Umbilical cord (tissue), 2 donors: ENCODE data around the gene DNAAF8. TPM values are rescaled to one million over a fixed set of nuclear protein-coding genes. Genes with fewer than 3 reads are reported as not detected.

Source experiments
- DNase-seq: peaks from one replicate; pipeline ENCODE4 v3.0.0-alpha.2; 2015; ENCODE audit warnings: low spot score
- total RNA-seq: library from RNA; depleted of rRNA; stranded (reverse); fragments of >200 nt; gene quantifications from one replicate; pipeline ENCODE4 v1.2.3, GENCODE V29; 2014; ENCODE audit warnings: low replicate concordance; ENCODE audit not compliant: insufficient read depth

The DNAAF8 gene
- total RNA-seq, 1 donor from 2014 or later = 0.24 TPM

DNA sequence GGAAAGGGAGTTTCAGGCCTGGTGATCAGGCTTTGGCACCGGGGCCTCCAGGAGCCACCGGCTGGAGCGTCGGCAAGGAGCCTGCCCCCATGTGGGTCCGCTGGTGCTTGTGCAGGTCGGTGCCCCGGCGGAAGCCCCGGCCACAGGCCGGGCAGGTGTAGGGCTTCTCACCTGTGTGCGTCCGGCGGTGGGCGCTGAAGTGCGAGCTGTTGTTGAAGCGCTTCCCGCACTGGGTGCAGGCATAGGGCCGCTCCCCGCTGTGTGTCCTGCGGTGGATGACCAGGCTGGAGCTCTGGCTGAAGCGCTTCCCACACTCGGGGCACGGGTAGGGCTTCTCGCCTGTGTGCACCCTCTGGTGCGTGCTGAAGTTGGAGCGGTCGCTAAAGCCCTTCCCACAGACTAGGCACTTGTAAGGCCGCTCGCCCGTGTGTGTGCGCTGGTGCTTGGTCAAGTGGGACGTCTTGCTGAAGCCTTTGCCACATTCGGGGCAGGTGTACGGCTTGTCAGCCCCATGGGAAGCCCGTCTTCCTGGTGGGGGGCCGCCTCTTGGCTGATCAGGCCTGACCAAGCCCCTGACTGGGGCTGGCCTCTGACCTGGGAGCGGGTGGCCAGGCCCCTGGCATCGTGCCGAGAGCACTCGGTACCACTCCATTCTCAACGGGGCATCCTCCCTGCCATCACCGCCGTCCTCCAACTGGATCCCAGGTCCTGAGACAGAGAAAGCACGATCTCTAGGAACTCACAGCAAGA, 18.2 kb downstream of the DNAAF8 start:
- DNase-seq = no peak

DNA sequence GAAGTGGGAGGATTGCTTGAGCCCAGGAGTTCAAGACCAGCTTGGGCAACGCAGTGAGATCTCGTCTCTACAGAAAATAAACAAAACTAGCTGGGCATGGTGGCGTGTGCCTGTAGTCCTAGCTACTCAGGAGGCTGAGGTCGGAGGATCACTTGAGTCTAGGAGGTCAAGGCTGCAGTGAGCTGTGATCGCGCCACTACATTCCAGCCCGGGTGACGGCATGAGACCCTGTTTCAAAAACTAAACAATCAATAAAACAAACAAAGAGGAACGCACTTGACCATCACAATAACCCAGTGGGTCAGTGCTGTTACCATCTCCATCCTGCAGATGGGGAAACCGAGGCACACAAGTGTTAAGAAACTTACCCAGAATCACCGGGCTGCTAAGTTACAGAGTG, 18.9 kb downstream of the DNAAF8 start:
- DNase-seq = no peak

DNA sequence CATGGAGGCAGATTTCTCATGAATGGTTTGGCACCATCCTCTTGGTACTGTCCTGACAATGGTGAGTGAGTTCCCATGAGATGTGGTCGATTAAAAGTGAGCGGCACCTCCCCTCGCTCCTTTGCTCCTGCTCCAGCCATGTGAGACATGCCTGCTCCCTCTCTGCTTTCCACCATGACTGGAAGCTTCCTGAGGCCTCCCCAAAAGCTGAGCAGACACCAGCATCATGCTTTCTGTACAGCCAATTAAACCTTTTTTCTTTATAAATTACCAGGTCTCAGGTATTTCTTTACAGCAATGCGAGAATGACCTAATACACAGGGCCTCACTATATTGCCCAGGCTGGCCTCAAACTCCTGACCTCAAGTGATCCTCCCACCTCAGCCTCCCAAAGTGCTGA, 20.5 kb downstream of the DNAAF8 start:
- no peak for DNase-seq

DNA sequence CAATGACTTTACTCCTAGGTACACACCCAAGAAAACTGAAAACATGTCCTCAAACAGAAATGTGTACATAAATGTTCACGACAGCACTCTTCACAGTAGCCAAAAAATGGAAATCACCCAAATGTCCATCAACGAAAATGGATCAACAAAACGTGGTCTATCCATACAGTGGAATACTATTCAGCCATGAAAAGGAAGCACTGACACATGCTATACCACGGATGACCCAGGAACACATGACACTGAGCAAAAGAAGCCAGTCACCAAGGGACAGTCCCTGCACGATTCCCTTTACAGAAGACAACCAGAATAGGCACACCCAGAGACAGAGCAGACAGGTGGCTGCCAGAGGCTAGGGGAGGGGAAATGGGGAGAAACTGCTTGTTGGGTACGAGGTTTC, 21.4 kb downstream of the DNAAF8 start:
- no peak for DNase-seq

DNA sequence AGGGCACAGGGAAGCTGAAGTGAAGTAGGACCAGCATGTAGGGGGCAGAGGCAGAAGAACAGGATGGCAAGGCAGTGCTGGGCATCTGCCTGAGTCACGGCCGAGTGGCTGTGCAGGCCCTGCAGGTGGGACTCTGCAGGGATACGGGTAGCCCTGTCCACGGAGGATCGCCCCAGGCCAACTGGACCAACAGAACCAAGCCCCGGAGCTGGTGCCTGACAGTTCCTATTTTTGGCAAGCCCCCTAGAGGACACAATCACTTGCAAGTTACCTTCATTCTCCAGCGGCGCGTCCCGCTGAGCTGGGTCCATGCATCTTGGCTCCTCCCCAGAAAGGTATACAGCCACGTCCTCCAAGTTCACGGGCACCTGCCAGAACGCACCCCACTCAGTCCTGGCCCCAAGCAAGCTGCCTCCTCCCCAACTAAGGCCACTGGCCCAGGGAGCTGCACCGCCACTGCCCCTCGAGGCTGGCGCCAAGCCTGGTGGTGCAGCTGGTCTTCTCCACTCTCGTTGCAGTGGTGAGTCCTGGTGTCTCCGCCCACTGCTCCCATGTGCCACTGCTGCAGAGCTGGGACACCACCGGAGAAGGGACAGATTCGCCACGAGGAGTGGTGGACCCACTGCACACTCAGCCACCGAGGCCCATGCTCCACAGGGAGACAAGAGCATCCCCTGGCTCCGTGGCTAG, 26.0 kb downstream of the DNAAF8 start:
- no peak for DNase-seq

DNA sequence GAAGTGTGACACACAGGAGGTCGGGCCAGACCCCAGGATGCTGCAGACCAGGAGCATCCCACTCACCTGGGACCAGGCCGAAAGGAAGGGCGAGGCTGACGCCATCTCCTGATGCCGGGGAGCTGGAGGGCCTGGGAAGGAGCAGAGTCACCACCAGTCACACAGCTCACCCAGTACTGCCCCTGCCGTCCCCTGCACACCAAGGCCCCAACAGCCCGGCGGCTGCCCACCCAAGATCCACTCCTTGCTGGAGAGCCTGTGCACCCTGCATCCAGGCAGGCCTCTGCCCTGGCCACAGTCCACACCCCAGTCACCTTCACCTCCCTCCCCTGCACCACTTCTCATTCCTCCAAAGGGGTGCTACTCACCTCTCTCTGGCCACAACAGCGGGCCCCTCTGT, 27.9 kb downstream of the DNAAF8 start:
- DNase-seq = no peak

DNA sequence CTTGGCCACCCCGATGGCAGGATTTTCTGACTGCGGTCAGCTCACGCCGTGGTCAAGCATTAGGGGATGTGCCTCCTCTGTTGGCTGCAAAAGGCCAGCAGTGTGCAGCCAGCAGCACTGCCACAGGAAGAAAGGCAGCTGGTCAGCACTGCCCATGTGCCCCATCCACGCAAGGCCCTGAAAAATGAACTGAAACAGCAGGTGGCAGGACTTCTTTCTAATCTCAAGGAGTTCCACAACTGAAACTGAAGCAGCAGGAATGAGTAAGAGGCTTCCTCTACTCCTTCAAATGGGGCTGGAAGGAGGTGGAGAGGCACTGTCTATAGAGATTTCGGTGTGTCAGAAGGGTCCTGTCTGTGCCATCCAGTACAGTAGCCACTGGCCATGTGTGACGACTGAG, 29.5 kb downstream of the DNAAF8 start:
- no peak for DNase-seq

DNA sequence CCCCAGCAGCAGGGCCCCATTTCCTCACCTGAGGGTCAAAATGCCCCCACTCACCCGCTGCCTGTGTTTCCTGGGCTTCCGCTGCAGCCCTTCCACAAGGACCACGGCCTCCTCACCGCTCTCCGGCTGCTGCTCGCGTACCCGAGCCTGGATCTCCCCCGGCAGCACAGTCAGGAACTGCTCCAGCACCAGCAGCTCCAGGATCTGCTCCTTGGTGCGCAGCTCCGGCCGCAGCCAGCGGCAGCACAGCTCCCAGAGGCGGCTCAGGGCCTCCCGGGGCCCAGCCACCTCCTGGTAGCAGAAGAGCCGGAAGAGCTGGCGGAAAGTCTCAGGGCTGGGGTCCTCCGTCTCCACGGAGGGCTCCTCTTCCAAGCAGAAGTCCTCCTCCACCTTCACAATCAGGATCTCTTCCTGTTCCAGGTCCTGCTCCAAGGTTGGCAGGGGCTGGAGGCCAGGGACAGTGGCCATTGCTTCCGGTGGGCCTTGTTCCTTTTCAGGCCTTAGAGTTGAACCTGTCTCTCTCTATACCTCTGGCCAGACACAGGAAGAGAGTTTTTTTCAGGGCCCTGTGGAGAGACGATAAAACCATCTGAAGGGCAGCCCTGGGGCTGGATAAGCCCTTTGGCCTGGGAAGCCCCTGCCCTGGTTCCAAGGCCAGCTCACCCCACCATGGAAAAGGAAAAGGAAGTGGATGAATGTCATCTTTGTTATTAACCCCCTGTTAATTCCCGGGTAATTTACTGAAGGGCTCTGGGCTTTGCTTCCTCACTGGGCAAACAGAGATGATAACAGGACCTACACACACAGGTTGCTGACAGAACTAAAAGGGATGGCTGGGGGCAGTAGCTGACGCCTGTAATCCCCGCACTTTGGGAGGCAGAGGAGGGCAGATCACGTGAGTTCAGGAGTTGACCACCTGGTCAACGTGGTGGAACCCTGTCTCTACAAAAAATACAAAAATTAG, 31.5 kb downstream of the DNAAF8 start:
- no peak for DNase-seq

DNA sequence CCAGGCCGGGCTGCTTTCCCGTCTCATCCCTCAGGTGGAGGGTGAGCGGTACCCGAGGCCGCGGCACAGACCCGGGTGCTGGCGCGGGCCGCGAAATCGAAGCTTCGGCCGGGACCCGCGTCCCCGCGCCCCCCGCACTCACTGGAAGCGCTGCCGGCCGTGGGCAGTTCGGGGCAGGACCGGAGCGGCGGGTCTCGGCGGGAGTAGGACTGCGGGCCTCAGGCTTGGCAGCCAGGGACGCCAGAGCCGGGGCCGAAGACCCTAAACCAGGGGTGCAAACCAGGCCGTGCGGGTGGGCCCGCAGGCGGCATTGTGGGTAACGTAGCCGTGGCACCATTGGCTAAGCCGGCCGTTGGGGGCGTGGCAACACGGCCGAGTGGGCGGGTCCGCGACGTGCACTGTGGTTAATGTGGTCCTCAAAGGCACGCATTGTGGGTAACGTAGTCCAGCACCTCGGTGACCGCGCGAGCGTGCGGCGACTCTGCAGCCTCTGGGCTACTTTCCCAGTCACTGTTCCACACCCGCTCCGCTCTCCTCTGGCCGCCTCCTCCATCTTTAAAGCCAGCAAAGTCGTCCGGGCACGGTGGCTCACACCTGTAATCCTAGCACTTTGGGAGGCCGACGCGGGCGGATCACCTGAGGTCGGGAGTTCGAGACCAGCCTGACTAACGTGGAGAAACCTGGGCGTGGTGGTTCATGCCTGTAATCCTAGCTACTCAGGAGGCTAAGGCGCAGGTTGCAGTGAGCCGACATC, 32.7 kb downstream of the DNAAF8 start, which contains the start of gene ZNF500:
Gene ZNF500, minus strand, starts transcription at position 288 of the 754 bp plus-strand sequence. CDS start 1,184 bp downstream, outside the sequence.
- DNase-seq = peak; percentile 97

DNA sequence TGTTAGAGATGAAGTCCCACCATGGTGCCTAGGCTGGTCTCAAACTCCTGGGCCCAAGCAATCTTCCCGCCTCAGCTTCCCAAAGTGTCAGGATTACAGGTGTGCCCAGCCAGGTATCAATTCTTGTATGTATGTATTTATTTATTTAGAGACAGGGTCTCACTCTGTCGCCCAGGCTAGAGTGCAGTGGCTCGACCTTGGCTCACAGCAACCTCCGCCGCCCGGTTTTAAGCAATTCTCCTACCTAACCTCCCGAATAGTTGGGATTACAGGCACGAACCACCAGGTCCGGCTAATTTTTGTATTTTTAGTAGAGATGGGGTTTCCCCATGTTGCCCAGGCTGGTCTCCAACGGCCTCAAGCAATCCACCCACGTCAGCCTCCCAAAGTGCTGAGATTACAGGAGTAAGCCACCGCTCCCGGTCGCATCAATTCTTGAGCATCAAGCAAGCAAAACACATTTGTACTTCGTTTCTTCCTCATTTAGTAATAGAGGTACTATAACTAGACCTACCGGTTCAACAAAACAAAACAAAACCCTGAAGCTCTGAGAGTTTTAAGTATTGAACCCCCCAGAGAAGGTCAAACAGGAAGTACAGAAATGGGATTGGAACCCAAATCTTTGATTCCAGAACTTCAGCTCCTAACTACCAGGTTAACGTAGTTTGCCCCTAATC, 33.7 kb downstream of the DNAAF8 start:
- no peak for DNase-seq

DNA sequence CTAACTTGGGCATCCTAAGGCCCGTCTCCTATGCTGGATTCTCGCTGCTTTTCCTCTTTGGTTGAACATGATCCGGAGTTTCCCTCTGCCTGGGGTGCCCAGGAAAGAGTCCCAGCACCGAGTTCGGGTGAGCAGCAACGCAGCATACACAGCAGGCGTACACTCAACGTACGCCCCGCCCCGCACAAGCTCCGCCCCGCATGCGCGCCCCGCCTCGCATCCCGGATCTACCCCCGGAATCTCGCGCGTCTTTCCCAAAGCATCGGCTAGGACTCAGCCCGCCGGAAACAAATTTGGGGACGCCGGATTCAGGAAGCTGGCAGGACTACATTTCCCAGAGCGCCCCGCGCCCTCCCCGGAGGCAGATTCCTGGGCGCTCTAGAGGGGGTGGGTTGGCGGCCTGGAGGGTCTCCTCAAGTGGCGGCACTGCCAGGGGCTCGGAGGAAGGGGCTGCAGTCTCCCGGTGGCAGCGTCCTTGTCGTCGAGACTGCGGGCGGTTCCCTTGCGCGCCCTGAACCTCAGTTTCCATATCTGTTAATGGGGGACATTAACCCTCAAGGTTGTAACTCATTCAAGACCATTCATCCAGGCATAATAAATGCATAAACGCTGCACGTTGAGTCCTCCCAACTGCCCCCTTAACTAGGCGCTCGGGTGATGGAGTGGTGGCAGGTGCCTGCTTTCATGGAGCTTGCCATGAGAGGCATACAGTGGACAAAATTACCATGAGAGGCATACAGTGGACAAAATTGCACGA, 34.4 kb downstream of the DNAAF8 start:
- peak; percentile 99 for DNase-seq

DNA sequence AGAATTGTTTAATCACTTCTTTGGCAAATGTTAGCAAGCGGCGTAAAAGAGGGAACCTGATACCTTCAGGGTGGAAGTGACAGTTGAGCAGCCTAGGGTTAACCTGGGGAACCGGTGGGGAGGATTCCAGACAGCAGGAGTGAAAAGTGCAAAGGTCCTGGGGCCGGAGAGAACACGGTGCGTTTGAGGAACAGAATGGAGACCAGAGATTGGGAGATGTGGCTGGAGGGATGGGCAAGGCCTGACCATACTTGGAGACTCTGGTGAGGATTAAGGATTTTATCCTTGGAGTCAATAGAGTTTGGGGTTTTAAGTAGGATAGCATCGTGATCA, 34.9 kb downstream of the DNAAF8 start:
- DNase-seq = no peak

DNA sequence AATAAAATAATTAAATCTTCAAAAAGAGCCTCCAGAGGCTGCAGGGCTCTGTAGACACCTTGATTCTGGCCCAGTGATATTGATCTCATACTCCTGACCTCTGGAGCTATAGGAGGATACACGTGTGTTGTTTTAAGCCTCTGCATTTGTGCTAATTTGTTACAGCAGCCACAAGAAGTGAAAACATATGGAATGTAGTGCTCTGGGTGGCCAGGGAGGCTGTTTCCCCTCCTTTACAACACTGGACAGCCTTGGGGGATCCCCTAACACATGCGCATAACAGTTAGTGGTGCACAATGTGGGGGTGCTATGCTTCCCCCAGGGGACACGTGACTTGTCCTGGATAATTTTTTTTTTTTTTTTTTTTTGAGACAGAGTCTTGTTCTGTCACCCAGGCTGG, 37.3 kb downstream of the DNAAF8 start:
- DNase-seq = no peak

DNA sequence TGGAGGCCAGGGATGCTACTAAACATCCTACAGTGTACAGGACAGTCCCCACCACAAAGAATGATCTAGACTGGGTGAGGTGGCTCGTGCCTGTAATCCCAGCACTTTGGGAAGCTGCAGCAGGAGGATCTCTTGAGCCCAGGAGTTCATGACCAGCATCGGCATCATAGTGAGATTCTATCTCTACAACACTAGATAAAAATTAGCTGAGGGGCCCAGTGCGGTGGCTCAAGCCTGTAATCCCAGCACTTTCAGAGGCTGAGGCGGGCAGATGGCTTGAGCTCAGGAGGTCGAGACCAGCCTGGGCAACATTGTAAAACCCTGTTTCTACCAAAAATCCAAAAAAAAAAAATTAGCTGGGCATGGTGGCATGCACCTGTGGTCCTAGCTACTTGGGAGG, 38.0 kb downstream of the DNAAF8 start:
- DNase-seq = no peak

DNA sequence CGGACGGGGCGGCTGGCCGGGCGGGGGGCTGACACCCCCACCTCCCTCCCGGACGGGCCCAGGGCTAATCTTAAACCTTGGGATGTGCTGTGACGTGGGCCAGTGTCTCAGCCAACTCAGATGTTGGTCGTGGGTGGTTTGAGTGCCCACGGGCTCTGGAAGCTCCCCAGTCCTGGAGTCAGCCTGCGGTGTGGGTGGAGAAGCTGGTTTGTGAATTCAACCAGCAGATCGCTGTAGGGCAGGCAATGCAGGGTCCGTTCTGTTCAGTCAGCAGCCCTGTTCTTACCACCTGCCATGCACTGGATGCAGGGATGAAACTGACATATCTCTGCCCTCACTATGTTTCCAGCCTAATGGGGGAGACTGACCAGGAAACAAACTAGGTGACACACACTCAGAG, 40.7 kb downstream of the DNAAF8 start:
- DNase-seq = no peak

DNA sequence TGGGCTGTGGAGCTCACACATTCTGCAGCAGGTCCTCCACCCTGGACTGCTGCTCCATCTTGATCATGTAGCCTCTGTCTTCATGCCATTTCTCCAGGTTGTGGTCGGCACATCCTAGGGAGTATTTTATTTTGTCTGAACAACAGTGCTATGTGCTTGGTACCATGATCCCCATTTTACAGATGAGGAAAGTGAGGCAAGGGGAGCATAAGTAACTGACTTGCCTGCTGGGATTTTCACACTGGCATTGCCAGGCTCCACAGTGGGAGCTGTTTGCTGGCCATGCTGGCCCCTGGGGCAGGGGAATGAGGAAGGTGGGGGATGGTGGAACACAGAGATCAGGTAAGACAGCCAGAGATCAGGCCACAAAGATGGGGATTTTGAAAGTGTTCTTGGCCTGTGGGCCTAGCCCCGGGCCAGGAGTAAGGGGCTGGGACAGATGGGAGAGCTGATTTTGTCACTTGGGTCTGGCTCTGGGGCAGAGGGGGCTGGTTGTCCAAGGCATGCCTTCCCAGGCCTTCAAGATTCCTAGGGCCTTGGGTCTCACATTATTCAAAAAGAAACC, 41.9 kb downstream of the DNAAF8 start:
- no peak for DNase-seq

DNA sequence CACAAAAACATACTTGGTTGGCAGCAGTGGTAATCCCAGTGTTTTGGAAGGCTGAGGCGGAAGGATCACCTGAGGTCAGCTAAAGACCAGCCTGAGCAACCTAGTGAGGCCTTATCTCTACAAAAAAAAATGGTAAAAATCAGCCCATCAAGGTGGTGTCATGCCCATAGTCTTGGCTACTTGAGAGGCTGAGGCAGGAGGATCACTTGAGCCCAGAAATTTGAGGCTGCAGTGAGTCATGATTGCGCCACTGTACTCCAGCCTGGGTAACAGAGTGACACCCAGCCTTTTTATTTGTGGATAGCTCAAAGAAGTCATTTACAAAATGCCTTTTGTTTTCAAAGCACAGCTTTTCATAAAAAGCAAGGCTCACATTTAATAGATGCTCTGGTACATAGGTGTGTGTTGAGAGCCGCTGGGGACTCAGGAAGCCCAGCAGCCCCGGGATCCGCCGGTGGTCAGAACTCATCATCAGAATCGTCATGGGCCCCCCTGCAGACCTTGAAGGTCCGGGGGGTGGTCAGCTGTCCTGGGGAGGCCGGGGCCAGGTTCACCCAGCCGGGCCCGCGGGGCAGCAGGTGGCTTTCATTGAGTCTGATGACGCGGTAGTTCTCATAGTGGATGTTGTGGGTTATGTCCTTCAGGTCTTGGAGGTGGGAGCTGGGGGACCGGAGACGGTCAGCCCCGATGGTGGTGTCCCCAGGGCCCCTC, 43.2 kb downstream of the DNAAF8 start:
- DNase-seq = no peak

DNA sequence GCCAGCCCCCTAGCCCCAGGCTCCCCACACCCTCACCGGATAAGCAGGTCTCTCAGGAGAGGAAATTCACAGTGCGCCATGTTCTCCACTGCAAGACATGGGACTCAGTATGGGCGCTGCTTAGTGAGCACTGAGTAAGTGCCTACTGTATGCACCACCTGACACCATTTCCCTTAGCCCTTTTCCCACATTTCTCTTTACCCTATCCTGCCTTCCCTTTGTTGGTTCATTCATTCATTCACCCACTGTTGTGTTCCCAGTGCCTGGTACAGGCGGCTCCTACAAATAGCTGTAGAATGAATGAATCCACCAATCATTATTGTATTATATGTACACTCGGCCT, 43.7 kb downstream of the DNAAF8 start:
- no peak for DNase-seq

DNA sequence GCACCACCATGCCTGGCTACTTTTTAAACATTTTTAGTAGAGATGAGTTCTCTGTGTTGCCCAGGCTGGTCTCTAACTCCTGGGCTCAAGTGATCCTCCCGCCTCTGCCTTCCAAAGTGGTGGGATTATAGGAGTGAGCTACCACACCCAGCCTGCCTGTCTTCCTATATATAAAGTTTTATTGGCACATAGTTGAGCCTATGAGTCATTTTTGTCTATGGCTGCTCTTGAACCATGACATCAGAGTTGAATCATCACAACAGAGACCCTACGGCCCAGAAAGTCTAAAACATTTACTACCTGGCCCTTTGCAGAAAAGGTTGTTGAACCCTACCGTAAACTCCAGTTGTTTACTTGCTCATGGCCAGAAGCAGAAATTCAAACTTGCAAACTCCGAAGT, 45.9 kb downstream of the DNAAF8 start:
- no peak for DNase-seq
